ENCODE measurements around the gene MED28.

GRCh38 chr4:17665346-17665745 lies 50.9 kb downstream of the MED28 start:
- no peak for TF ChIP-seq CTCF (IDR thresholded peaks at IDR 0.05; ENCODE audit: low read length)
- no peak for TF ChIP-seq EZH2phosphoT487 (IDR thresholded peaks at IDR 0.05; ENCODE audit: low read length)
- TF ChIP-seq EZH2 (optimal IDR thresholded peaks at IDR 0.05; ENCODE audit: low read depth, low read length): no peak

All from MM.1S (cell line).